Ovary (tissue), 3 donors: ENCODE results near the gene PIGN.

Experiments
- CTCF ChIP-seq, 3 donors: fragments of 450-650 bp in 2 of 3; fragments of 200-600 bp in 1 of 3; IDR thresholded peaks; one replicate each; pipeline versions ENCODE4 v1.5.1 to v1.8.0; 2016 to 2022; ENCODE audit warnings: antibody characterized with exemption in 3 of 3, mild to moderate bottlenecking in 1 of 3
- EP300 ChIP-seq: sonication (generic); formaldehyde crosslinking; IDR thresholded peaks from one replicate; pipeline ENCODE4 v1.6.1; 2017; ENCODE audit warnings: antibody characterized with exemption
- POLR2A ChIP-seq: fragments of 450-650 bp; IDR thresholded peaks from one replicate; pipeline ENCODE4 v1.6.1; 2017; ENCODE audit warnings: antibody characterized with exemption, mild to moderate bottlenecking, moderate library complexity
- donor health status: DM: no; HTN: no; CAD: no.

- TF ChIP-seq EP300: no peak
- TF ChIP-seq CTCF (IDR thresholded peaks at IDR 0.05): no peak
- no peak for TF ChIP-seq POLR2A
Measured at GRCh38 chr18:62187543-62188510, 971 bp upstream of the PIGN start.
